PFSK-1 (cell line): ENCODE data around the gene TMEM238L.

Experiments
- FOXP2 ChIP-seq: optimal IDR thresholded peaks from 2 replicates; pipeline ENCODE3; 2011; ENCODE audit warnings: borderline replicate concordance, control low read depth, inconsistent platforms; ENCODE audit not compliant: insufficient read depth; ENCODE audit errors: extremely low read length, extremely low read depth
- POLR2AphosphoS5 ChIP-seq: IDR thresholded peaks from 2 replicates; pipeline ENCODE4 v1.6.1; 2012; ENCODE audit warnings: low read depth, mild to moderate bottlenecking, control low read depth, low read length, moderate library complexity
- REST ChIP-seq, 2 experiments: IDR thresholded peaks; 2 replicates each; pipeline versions ENCODE4 v1.6.1 to v1.8.0; 2011 to 2012; ENCODE audit warnings: low read depth in 2 of 2, low read length in 2 of 2, control low read depth in 1 of 2, inconsistent platforms in 1 of 2, mild to moderate bottlenecking in 1 of 2, moderate library complexity in 1 of 2; ENCODE audit not compliant: insufficient read depth in 1 of 2
- SIN3A ChIP-seq: IDR thresholded peaks from 2 replicates; pipeline ENCODE4 v1.6.1; 2012; ENCODE audit warnings: mild to moderate bottlenecking, low read length, moderate library complexity, borderline replicate concordance; ENCODE audit not compliant: insufficient read depth
- TAF1 ChIP-seq: IDR thresholded peaks from 2 replicates; pipeline ENCODE4 v1.6.1; 2012; ENCODE audit warnings: low read length, control low read depth, borderline replicate concordance; ENCODE audit not compliant: insufficient read depth

Gene TMEM238L

GRCh38 chr17:10748531-10749181 lies 55.2 kb downstream of the TMEM238L start:
- TF ChIP-seq TAF1 = no peak
- TF ChIP-seq FOXP2 = no peak
- no peak for TF ChIP-seq SIN3A
- TF ChIP-seq REST (IDR thresholded peaks at IDR 0.05; ENCODE audit: insufficient read depth in 1 of 2, low read depth in 2 of 2, low read length in 2 of 2) = no peak
- no peak for TF ChIP-seq POLR2AphosphoS5

- TF ChIP-seq SIN3A (no peak), FOXP2 (no peak), TAF1 (no peak), REST (IDR thresholded peaks at IDR 0.05; ENCODE audit: insufficient read depth in 1 of 2, low read depth in 2 of 2, low read length in 2 of 2) (no peak), POLR2AphosphoS5 (no peak)
These were observed 58.7 kb downstream of the TMEM238L start for GRCh38 chr17:10745231-10745630.
